ENCODE results near the gene DNAJC1.

The DNAJC1 gene

DNA sequence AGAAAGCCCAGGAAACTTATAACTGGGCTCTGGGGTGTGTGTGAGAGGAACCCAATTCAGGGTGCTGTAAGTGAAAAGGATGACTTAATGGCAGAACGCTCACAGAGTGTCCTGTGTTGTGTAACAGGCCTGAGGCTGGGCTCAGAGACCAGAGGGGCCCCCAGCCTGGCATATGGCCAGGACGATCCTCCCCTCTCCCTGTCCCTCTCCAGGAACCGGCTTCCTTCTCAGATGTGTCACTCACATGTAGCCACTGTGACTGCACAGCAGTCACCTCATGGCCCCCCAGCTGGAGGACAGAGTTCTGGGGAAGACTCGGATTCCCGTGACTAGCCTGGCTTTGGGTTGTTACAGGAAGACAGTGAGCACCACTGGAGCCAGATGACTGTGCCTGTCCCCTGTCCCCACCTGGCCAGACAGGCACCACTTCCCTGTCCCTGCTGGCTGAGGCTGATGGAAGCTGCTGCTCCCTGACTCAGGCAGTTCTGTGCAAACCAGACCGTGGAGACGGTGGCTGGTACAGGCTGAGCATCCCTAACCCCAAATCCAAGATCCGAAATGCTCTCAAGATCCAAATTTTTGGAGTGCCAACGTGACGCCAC is 249.0 kb downstream of the DNAJC1 start:
- DNase-seq = no peak

DNA sequence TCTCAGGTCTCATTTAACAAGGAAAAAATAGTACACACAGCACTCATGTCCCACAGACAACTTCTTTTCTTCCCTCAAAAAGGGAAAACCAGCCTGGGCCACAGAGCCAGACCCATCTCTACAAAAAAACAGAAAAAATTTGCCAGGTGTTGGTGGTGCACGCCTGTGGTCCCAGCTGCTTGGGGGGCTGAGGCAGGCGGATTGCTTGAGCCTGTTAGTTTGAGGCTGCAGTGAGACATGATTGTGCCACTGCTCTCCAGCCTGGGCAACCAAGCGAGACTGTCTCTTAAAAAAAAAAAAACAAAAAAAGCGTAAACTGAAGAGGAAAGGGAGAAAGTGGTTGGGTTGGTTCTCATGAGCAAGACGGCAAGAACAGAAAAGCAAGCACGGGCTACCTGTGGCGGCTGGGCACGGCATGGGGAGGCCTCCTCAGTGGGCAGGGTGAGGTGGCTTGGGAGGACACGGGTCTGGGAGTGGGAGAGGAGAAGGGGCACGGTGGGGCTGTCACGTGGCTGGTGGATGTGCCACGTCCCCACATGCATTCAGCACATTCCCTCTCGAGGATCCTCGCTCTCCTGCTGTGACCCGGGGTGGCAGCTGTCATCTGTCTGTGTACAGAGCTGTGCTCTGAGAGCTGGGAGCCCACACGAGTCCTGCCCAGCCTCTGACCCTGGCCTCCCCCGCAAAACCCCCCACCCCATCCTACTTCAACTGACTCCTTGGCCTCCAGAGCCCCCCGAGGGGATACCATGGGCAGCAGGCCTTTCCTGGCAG is 249.8 kb downstream of the DNAJC1 start:
- no peak for DNase-seq

DNA sequence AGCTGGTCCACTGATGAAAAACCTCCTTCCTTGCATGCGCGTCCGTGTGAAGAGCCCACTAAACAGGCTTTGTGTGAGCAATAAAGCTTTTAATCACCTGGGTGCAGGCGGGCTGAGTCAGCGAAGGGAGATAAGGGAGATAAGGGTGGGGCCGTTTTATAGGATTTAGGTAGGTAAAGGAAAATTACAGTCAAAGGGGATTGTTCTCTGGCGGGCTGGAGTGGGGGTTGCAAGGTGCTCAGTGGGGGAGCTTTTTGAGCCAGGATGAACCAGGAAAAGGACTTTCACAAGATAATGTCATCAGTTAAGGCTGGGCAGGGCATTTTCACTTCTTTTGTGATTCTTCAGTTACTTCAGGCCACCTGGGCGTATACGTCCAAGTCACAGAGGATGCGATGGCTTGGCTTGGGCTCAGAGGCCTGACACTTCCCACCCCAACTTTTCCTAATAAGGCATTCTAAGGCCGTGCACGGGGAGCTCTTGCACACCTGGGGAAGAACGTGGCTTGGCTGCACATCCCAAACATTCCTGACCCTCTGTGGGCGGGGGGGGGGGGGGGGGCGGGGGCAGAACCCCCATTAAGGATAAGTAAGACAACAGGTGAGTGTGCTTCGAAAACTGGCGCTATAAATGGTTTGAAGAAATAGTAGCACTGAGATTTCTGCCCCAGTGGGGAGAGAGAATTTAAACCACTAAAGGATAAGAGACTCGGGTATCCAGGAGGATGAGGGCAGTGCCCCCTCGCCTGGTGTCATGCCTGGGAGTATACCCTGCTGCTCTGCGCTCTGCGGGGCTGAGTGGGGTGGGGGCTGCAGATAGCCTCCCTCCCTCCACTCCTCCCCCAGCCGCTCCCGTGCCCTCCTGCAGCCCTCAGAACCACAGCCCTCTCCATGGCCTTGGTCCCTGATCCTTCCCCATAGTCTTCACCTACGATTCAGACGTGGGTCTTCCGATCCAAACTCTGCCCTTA is 251.9 kb downstream of the DNAJC1 start:
- no peak for DNase-seq

DNA sequence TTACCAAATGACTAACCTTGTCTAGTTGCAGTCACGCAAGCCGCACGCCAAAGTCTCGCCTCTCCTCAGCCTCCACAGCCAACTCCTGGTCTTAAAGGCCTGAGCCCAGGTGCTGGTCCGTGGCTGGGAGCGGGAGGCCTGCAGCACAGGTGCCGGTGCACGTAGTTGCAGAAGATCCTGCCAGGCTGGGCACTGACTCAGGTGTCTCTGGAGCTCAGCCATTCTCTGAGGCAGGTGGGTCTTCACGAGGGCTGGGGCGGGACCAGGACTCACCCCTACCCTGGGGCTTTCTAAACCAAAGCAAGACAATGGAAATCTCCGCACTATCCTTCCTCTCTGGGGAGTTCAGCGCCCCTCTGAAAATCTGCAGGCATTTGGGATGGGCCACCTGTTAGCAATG is 253.1 kb downstream of the DNAJC1 start:
- no peak for DNase-seq

DNA sequence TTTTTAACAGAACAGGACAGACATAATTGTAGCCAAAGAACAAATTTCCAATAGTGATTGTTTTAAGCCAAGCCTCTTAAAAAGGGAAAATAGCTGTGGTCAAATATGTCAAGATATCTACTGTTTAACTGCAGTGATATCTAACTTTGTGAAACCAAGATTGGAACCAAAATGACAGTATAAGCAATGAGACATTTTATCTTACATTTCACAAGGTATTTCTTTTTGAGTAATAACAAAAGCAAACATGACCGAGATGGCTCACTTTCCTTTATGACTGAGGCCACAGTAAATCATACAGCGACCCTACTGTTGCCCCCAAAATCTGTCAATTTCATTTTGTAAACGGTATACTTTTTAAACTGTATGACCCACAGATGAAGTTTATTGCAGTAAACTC is 253.7 kb downstream of the DNAJC1 start:
- DNase-seq = no peak

DNA sequence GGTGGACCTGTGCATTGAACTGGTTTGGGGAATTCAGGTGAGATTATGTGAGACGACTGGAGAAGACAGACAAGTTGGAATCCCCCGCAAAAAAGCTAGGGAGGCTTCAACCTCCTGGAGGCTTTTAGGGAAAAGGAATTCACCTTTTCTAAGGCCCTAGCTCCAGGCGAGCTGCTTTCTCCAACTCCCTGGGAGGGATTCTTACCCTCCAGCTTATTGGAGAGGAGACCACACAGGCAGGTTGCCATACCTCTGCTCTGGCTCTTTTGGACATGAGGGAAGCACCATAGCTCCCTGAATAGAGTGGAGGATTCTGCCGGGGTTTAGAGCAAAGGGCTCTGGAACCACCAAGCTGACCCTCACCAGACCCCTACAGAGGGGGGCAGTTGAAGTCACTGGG is 255.7 kb downstream of the DNAJC1 start:
- DNase-seq = no peak

DNA sequence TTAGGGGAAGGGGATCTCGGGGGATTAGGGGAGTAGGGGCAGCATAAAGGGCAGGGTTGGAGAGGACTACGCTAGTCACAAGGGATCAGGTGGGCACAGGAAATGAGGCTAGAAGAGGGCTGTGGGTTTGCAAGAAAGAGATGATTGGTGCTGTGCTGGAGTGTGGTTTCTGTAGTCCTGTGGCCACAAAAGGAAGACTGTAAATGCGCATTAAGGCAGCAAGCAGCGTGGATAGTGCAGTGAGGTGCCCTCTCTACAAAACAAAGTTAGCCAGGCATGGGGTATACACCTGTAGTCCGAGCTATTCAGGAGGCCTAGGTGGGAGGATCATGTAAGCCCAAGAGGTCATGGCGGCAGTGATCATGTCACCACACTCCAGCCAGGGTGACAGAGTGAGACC is 257.4 kb downstream of the DNAJC1 start:
- DNase-seq = no peak

DNA sequence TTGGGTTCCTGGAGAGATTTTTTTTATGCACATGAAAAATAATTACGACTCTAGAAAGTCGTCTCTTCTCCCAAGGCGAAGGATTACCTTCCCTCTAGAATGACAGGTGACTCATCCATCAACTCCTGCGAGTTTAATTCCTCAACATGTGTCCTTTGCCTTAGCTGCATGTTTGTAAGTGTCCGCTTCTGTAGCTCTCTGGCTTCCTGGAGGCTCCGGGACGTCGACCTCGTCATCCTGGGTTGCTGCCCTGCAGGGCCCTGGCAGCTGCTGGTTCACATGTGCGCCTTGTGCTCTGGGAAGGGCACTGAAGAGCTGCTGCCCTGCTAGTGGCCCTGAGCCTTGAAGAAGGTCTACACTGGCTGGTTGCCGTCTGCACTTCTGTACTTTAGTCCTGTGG is 259.3 kb downstream of the DNAJC1 start:
- DNase-seq = no peak

DNA sequence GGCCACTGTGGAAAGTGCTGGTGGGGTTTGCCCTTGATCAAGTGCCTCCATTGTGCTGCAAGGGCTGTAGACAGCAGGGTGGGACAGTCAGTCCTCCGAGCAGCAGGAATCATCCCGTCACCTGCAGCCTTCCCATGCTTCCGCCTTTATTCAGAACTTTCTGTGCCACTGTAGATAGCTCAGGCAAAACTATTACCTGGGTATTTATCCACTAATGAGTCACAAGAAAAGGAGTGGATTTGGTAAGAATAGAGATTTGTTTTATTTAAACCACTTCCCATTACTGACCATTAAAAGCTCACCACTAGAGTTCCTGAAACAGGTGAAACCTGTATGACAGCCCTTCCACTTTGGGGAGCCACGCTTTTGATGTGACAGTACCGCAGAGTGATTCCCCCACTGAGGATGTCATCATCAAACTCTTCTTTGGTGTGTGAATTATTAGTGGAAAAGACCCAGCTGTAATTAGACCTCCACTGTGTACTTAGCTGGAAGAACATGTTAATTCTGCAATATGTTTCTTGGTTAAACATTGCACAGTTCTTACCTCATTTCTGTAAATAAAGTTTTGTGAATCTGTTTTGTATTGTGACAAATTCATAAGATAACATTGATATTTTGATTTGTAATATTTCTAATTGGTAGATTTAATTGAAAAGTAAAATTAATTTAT is 260.7 kb downstream of the DNAJC1 start:
- no peak for DNase-seq

DNA sequence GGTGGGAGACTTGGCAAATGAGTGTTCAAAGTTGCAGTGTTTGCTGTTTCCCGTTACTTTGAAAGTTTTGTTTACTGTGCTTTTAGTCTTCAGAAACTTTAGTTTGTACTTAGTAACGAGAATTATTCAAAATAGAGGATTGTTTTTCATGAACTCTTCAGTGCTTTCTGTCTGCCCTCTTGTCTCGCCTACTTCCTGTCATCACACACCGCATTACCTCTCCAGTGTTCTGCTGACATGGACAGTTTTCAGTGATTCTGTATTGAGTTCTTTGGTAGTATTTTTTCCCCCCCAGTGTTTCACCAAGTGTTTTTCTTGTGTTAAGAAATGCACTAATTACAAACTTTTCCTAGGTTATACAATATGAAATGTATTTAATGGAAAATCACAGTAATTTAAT is 262.5 kb downstream of the DNAJC1 start:
- DNase-seq = no peak

DNA sequence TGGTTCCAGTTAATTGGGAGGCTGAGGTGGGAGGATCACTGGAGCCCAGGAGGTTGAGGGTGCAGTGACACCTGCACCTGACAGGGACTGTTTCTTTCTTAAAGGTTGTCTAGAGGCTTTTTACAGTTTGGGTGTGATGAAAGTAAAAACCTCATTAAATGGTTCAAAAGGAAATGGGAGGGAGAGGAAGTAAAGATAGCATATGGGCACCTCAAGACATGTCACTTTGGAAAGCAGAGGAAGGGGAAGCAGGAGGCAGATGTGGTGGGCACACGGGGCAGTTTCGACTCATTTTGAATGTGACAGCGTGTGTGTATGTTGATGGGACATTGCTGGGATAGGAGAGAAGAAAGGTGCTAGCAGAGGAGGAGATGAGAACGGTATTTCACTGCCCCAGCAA is 266.4 kb downstream of the DNAJC1 start:
- no peak for DNase-seq

DNA sequence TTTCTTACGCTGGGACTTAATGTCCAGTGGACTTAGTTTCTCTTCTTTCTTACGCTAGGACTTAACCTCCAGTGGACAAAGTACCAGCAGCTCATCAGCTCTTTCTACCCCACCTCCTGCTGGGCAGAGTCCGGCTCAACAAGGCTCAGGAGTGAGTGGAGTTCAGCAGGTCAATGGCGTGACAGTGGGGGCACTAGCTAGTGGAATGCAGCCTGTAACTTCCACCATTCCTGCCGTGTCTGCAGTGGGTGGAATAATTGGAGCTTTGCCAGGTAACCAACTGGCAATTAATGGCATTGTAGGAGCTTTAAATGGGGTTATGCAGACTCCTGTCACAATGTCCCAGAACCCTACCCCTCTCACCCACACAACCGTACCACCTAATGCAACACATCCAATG is 269.8 kb downstream of the DNAJC1 start:
- DNase-seq = no peak

DNA sequence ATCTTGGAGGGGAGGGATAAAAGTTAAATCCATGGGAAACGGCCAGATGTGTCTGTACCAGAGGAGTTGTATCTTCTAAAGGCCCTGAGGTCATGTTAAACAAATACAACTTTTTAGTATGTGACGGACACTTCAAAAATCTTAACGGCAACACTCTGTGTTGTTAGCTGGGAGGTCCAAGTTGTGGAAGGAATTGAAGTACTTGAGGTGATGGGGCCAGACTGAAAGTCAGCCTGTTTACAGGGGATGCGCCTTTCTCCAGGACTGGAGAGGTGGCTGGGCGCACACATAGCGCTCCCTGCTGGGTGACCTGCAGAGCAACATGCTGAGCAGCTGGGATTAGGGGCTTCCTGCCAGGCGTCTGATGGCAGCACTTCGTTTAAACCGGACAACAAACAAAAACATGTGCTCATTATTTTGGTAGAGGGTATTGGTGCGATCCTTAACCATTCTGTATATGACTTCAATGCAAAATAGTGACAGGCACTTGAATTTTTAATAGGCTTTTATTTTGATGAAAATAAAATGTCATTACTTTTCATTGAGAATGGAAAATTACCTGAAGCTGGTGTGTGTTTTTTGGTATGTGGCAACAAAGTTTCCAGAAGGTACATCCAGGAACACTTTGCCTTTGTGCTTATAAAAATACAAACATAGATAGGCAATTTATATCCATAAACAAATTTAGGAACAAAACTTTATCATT is 271.3 kb downstream of the DNAJC1 start:
- peak; percentile 9 for DNase-seq

DNA sequence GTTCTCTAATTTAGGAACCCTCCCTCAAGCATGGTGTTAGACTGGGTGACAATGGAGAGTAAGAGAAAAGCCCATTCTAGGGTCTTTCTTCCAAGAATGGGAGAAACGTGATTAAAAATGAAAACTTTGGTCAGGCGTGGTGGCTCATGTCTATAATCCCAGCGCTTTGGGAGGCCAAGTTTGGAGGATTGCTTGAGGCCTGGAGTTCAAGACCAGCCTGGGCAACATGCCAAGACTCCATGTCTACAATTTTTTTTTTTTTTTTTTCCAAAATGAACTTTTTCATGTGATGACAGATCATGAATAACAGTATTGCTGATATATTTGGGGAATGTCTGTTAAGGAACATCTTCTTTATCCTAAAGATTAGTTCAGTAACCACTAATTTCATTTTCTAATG is 274.9 kb downstream of the DNAJC1 start:
- no peak for DNase-seq

DNA sequence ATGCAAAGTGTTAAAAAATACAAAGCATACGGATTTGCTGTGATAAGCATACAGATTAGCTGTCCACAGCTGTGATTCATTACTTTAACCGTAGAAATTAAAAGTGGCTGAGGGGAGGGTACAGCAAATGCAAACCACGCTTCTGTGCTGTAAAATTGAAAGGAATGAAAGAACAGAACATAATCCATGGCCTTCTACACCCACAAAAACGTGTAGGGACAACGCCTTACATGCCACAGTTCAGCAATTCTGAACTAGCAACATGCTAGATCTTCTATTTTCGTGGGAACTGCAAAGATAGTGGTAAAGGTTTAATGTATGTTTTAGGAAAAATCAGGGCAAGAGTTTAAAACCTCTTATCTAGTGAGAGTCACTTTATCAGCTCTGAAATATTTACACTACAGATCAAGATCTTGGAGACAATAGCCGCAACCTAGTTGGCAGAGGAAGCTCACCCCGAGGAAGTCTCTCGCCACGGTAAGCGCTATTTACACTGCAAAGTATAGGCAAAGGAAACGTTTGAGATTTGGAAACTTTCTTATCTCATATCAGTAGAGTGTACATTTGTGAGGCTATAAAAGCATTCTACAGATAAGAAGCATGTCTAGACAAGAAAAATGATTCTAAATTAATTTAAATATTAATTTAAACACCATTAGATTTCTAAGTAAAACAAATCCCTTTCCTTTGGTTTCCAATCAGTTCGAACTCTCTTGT is 275.9 kb downstream of the DNAJC1 start:
- no peak for DNase-seq

DNA sequence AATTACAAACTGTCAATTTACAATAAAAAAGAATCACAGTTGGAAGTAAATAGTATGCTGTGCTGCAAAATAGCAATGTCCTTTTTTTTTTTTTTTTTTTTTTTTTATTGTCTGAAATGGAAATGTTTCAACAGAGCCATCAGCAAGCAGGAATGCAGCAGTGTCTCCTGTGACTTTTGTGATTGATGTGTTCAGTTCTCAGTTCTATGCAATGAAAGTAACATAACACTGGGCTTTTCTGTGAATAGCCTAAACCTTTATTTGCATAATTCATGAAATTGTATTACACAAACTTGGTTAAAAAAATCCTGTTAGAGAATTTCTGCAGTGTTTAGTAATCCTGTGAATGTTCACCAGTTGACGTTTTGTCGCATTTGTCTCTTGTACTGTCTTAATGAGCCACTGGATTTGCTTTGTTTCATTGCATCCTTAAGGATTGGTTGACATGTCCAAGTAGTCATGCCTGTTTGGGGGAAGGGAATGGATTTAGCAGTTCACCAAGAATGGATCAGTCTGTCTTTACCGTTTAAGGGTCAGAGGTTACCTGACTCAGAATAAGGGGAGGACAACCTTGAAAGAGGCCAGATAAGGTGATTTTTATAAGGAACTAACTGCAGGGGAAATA is 276.8 kb downstream of the DNAJC1 start:
- DNase-seq = no peak

DNA sequence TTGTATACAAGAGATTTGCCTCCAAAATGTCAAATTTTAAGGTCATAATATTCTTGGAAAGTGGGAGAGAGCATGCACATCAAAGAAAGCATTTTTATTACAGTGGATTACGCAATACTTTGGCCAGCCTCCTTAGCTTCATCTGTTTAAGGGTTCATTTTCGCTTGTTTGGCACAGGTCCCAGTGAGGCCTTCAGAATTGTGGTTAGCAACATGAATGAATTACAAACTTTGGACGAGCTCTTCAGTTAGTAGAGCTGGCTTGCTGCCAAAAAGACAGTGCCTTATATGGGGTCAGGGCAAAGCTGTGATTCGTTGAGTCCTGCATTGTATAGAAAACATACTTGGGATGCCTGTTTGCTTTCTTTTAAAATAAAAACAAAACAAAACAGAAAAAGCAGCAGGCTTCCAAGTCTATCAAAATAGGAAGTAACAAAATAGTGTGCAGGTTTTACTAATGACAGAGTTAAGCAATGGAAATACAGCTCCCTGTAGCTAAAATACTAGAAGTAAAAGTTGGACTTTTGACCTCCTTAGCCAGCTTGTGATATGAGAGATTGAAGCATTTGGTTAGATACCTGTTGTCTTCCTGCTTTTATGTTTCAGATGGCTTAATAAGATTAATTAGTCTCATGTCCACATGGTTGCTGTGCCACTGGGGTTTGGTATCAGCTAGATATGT is 278.7 kb downstream of the DNAJC1 start:
- DNase-seq = peak; percentile 87

DNA sequence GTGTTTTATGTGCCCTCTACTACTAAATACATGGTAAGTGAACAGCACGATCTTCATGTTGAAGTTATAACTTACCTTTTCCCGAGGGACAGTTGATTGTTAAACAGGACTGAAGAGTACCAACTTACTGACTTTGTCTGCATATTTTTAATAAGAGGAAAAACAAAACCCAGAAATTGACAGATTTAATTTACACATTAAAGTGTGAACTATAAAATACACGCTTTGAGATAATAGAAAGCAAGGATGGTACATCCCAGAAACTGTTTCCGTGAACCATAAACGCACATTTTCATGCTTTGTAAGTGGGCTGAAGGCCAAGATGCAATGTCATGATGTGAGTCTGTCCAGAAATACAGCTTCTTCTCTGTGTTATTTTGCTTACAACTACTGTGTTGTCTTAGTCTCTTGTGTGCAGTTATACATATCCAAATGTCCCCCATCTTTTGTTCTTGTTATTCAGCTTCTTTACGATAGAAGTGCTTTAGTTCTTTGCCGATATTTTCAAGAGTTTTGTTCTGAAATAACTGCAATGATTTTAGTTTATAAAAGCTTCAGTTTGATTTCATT is 279.4 kb downstream of the DNAJC1 start:
- no peak for DNase-seq

DNA sequence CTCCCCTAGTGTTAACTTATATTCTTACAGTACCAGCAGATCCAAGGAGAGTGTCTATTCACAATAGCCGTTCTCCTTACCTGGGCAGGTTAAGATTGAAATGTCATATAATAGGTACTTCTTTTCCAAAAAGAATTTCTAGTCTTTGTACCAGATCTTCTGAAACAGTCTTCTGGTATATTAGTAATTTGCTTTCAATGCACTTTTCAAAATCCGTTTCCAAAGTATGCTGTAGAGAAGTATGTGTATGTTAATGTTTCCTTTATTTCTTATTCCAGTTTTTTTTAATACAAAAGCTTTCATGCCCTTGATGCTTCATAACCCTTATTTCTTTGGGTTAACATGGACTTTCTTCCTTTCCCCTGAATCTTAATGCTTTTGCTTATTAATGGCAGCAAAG is 281.3 kb downstream of the DNAJC1 start:
- DNase-seq = no peak

DNA sequence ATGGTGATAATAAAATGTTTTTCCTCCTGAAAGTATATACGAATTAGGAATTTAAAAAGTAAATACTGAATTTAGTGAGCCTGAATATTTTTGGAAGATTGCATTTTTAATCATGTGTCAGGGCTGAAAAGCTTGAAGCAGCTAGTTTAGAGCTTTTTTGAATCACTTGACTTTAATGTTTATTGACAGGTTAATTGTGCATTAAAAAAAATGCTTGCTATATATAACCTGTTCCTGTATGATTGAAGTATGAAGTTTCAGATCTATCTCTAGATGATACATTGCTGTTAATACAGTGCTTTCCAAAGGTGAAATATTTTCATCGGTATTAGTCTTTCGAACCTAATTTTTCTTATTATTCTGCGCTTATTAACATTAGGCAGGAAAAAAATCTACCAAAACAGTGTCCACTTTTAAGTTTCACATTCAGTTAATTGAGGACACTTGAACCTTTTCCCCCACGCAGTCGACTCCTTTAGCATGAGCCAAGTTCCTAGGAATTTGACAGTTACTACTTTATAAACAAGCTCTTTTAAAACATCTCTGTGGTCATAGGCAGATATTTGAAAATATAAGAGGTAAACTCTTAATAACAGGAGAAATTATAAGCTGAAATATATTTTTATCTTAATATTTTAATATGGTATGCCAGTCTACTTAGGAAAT is 282.4 kb downstream of the DNAJC1 start:
- no peak for DNase-seq

All from NCI-H2227 treated with DMSO at 0.1 percent for 48 hours (cell line).